DMS153 treated with DMSO at 0.1 percent for 48 hours (cell line): ENCODE measurements around the gene WBP2NL.
A peak's percentile ranks its signal among the peaks of the same experiment; 100 is the strongest.
"Not testable (repeated sequence)": the region's sequence is repeated elsewhere in the genome, so short reads cannot be mapped to it uniquely, and the experiment has no call there.

Source experiments
- DNase-seq: peaks from one replicate; lab custom pipeline; 2025; ENCODE audit not compliant: unreplicated experiment; lab: John Stamatoyannopoulos, UW

Gene WBP2NL, protein sequence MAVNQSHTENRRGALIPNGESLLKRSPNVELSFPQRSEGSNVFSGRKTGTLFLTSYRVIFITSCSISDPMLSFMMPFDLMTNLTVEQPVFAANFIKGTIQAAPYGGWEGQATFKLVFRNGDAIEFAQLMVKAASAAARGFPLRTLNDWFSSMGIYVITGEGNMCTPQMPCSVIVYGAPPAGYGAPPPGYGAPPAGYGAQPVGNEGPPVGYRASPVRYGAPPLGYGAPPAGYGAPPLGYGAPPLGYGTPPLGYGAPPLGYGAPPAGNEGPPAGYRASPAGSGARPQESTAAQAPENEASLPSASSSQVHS

DNA sequence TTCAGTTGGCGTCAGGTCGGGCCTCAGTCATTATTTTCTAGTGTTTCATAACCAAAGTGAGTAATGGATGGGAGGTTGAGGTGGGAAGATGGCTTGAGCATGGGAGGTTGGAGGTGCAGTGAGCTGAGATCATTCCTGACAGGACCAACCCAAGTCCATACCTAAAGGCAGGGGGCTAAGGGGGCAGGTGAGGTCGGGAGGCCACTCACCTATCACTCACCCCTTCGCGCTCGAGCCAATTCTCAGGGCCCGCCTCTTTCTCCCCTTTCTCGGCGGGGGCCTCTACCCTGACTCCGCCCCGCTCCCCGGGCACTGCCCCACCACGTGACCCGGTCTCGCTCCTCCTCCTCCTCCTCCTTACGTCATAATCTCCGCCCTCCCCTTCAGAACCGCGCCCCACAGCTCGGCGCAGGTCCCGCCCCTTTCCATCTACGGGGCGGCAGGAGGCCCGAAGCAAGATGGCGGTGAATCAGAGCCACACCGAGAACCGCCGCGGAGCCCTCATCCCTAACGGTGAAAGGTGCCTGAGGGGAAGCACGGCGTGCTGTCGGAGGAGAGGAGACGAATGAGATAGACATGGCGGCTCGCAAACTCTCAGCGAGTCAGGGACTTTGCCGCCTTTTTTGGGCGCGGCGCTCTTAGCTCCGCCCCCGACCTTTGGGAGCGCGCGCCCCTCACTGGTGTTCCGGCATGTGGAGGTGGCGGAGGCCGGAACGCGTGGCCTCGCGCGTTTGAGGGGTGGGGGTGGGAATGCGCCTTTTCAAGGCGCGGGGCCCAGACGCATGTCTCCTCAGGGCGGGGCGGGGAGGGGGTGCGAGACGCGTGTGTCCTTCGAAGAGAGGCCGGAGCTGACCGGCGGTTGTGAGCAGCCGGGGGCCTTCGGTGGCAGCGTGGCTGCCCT, at the start of gene WBP2NL:
WBP2NL (plus strand) TSS at position 428 of the 901 bp plus-strand sequence; CDS start at position 459, 31 bp downstream.
- DNase-seq: no peak

DNA sequence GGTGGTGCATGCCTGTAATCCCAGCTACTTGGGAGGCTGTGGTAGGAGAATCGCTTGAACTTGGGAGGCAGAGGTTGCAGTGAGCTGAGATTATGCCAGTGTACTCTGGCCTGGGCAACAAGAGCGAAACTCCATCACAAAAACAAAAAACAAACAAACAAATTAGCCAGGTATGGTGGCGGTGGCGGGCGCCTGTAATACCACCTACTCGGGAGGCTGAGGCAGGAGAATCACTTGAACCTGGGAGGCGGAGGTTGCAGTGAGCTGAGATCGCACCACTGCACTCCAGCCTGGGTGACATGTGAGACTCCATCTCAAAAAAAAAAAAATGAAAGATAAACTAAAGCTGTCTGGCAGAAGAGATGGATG, 49.7 kb upstream of the WBP2NL start:
- not testable (repeated sequence) for DNase-seq

DNA sequence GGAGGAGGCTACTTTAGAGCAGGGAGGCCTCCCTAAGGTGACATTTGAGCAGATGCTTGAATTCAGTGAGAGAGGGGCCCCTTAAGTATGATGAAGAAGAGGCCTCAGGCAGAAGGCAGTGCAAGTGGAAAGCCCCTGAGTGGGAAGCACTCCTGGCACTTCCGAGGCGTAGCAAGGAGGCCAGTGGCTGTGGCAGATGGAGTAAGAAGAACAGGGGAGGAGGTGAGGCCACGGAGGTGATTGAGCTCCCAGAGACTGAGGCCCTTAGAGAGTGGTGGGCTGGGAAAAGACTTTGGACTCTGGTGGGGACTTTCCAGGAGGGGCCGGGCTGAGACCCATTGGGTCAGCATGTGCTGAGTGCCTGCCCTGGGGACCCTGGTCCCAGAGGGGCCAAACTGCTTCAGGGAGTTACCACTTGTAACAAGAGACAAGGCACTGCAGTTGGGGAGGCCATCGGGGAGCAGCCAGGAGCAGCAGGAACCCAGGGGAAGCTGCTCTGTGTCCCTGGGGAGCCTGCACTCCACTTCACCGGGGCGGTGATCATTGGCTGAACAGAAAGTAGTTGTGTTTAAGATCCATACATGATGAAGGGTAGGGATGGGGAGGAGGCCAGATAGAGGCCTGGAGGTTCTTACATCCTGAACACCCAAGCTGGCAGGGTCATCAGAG, 49.2 kb upstream of the WBP2NL start:
- DNase-seq: no peak

DNA sequence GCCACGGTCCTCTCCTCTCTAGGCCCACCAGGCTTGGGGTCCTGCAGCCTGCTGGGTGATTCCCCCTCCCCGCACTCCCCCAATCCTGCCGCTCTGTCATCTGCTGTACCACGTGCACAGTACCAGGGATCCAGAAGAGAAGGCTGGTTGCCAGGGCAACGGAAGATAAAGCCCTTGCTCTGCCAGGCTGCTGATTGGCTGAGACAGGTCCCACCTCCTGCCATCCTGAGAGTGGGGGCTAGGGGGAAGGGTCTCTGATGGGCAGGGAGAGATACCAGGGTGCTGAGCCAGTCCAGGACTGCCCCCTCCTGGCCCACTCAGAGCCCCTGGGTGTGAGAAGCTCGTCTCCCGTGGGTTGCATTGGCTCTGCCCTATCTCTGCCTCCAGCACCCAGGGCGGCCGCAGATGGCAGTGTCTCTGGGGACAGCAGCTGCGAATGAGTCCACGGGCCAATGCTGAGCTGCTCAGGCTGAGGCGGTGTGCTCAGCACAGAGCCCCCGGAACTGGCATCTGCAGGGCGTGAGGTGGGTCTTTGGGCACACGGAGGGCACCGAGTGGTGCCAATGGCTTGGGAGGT, 46.6 kb upstream of the WBP2NL start, which contains the start of gene SMIM45:
SMIM45 (plus strand) TSS at position 253 of the 577 bp plus-strand sequence.
- DNase-seq: no peak

DNA sequence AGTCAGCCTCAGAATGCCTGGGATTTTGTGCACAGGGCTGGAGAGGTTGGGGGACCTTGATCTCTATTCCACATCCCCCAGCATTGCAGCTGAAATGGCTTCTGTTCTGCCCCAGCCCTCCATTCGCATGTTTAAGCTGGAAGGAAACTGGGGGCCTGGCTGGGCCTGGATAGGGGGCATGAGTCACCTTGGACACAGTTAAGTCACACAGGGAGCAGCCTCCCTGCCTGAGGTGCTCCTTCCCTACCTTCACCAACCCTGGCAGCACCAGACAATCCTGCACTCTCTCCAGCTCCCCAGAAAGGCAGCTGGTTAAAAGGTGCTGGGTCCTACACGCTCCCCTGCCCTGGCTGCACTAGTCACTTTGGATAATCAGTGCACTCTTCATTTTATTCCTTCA, 45.9 kb upstream of the WBP2NL start:
- no peak for DNase-seq

DNA sequence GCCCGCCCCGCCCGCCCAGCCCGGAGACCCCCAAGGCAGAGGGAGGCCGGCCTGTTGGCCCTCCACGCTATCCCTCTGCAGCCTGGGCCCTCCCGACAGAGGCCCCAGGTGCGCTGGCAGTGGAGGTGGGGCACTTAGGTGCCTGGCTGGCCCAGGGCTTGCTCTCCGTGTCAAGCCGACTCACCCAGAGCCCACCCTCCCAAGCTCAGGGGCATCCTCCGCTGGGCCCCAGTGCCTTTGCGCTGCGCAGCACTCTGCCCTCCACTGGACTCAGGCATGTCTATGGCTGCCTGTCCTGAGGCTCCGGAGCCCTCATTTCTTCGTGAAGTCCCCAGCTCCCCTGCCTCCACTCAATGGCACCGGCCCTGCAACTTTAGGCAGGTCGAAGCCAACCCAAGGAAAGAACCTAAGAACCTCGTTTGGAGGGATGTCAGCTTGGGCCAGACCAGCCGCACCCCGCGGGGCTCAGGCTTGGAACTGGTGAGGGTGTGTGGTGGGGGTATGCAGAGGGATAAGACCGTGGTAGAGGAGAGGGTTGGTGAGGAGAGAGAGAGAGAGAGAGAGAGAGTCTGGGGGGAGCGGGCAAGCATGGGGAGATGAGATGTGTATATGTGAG, 40.5 kb upstream of the WBP2NL start:
- no peak for DNase-seq

DNA sequence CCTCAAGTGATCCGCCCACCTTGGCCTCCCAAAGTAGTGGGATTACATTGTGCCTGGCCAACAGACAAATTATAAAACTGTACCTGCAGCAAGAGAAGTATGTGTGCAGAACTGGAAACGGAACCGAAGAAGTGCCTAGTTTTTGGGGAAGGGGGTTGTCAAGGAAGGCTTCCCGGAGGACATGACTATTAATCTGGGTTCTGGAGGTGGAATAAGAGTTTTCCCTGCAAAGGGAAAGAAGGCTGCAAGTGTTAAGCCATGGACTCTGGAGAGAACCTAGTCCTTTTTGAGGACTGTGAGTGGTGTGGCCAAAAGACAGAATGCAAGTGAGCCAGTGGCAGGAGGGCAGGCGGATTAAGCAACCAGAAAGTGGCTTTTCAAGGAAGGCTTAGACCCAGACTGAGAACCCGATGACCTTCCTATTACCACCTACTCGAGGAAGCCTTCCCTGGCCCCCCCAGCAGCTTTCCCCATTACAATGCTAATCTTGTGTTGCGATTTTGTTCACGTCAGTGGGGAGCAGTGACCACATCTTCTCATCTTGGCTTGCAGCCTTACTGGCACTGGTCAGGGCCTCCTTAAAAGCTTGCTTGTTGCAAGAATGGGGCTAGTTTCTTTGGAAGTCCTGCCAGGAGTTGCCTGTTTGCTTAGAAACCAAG, 35.0 kb upstream of the WBP2NL start:
- DNase-seq: no peak

DNA sequence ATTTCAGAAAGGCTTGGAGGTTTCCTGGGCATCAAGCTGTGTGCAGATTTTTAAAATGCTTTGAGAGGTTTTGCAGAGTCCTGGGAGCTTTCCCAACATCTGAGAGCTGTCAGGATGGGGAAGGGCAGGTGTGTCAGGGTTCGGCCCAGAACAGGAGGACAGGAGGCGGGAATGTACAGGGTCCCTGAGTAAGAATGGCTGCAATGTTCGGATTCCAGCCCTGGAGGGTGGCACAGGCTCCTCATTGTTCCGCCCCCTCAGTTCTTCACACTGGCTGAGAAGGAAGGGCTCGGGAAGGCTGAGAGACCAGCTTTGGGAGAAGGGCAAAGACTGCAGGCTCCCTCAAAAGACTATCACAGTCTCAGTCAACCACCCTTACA, 34.5 kb upstream of the WBP2NL start:
- DNase-seq: no peak

DNA sequence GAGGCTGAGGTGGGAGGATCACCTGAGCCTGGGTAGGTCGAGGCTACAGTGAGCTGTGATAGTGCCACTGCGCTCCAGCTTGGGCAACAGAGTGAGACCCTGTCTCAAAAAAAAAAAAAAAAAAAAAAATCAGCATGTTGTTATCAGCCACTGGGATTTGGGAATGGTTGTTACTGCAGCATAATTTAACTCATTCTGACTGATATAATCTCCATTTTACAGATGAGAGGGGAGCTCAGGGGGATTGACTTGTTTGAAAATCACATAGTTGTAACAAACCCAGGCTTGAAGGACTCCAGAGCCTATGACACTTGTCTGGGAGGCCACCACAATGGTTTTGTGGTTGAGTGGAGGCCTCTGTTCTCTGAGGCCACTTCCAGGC, 32.4 kb upstream of the WBP2NL start:
- DNase-seq: no peak

DNA sequence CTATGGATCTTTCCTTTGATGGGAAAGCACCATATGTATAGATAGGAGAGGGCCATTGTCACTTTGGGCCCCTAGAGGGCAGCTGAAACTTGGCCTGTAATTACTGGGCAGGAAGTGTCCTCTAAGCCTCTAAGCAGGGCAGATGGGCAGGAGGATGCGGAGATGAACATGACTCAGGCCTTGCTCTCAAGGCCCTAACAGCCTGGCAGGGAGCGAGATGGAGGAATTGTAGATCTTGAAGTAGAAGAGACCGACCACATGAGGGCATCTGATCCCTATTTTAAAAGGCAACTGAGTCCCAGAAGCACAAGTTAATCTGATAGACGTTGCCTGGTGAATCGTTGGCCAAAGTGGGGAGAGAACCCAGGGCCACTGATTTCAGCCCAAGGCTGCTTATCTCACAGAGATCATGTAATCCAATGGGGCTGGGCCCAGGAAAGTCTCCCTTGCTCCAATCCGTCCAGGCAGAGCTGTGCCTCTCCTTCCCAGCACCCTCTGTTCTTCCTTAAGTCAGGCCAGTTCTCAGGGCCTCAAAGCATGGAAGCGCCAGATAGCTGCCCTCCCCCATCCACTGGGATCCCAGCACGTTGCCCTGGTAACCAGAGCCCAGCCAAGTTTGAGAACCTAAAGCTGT, 31.9 kb upstream of the WBP2NL start:
- no peak for DNase-seq

DNA sequence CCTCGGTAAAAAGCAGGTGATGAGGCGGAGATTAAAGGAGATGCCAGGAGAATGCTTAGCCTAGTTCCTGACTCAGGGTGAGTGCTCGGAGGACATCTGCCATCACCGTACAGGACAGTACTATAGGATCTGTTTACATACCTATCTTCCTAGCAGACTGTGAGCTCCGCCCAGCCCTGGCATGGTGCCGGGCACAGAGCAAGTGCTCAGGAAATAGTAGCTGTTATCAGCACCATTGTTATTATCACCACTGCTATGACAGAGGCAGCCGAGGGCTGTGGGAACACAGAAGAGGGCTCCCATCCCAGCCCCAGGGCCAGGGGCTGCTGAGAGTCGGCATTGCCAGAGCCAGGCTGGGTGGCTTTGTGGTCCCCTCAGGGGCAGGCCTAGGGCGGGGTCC, 30.0 kb upstream of the WBP2NL start:
- DNase-seq: peak; percentile 36

DNA sequence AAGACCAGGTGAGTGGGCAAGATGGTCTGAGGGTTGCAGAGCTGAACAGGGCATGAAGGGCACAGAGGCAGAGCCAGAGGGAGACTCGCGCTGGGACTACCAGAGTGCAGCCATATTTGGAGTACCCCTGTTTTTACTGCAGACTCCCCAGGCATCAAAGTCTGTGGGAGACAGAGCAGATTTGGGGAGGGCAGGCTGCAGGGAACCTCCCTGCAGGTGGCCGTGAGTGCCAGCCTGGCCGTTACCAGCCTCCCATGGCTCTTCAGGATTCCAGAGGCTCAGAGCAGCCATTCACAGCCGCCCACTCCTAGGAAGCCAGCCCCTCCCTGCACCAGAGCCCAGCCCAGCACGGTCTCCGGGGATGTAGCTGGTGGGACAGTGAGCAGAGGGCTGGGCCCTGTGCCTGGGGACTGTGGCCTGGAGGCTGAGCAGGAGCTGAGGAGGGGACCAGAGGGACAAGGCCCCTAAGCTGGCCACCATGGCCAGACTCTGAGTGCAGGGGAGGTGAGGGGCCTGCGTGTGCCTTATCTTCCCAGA, 29.4 kb upstream of the WBP2NL start, which contains the start of gene SEPTIN3:
SEPTIN3 (plus strand) TSS at position 334 of the 537 bp plus-strand sequence. CDS start 2,050 bp downstream, outside the sequence.
- no peak for DNase-seq

DNA sequence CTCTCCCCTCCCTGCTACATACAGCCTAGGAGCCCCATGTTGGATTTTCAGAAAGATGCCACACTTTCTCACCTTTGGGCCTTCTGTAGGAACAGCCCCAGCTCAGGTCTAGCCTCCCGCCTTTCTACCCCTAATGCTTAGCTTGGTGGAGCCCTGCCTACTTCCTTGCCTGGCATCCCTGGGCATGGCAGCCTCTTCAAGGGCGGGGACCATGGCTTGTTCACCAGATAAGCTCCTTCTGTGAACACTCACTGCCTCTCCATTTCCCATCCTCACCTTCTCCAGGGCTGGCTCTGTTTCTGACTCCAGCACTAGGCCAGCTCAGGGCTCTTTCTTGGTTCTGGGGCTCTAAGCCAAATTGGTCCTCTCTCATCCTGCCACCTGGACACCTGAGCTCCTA, 28.0 kb upstream of the WBP2NL start:
- DNase-seq: no peak

DNA sequence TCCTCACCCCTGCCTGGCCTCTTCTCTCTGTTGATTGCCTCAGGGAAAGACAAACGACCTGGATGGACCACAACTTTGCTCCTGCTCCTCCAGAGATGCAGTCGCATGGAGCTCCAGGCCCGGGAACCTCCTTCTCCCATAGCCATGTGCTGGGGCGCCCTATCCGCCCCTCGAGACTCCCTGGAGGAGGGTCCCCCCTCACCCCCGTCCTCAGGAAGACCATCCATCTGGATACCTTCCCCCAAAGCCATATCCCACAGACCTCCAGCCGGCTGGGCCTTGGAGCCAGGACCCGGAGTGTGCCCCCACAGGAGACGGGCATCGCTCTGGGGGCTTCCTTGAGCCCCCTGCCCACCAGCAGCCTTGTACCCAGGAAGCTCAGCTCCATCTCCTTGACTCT, 27.2 kb upstream of the WBP2NL start:
- no peak for DNase-seq

DNA sequence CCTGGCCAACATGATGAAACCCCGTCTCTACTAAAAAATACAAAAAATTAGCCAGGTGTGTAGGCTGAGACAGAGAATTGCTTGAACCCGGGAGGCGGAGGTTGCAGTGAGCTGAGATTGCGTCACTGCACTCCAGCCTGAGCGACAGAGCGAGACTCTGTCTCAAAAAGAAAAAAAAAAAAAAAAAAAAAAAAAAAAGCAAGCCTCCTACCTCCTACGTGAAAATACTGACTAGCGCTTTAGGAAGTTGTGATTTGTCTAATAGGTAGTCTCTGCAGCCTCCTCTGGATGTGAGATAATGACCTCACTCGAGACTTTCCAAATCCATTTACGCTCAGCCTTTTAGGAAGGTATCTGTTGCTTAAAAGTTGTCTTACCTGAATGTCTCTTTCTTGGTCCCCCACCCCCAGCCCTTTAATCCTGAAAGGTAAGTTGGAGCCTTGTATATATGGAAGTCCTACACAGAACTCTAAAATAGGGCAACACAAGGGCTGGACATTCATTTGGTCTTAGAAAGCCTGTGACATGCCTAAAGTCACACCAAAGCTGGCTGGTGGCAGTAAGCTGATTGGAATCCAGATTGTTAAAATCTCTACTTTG, 23.8 kb upstream of the WBP2NL start:
- no peak for DNase-seq

DNA sequence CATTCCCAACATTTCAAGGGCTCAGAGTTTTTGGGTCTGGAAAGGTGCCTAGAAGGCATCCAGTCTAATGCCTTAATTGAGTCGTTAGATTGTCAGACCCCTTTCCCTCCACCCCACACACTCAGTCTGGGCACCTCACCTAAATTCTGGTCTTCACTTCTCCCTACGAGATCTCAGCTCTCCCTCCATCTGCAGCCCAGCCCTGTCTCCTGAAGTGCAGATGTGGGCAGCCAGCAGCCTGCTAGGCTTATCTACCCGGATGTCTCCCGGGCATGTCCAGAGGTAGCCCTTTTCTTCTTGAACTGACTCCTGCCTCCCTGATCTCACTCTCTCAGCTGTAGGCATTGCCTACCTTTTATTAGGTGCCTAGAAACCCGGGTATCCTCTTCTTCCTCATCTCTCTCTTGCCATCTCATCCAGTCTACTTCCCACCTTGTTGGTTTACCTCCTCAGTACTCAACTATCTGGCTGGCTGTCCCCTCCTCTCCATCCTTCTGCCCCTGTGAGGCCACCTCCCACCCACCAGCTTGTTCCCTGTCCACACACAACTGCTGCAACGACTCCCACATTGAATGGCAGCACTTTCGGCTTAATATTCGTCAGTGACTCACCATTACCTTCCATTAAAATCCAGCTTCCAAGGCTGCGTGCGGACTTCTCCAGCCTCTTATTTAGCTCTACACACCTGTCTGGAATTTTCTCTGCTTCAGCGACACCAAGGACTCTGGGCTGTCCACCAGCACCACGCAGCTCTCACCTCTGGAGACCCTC, 23.1 kb upstream of the WBP2NL start:
- no peak for DNase-seq

DNA sequence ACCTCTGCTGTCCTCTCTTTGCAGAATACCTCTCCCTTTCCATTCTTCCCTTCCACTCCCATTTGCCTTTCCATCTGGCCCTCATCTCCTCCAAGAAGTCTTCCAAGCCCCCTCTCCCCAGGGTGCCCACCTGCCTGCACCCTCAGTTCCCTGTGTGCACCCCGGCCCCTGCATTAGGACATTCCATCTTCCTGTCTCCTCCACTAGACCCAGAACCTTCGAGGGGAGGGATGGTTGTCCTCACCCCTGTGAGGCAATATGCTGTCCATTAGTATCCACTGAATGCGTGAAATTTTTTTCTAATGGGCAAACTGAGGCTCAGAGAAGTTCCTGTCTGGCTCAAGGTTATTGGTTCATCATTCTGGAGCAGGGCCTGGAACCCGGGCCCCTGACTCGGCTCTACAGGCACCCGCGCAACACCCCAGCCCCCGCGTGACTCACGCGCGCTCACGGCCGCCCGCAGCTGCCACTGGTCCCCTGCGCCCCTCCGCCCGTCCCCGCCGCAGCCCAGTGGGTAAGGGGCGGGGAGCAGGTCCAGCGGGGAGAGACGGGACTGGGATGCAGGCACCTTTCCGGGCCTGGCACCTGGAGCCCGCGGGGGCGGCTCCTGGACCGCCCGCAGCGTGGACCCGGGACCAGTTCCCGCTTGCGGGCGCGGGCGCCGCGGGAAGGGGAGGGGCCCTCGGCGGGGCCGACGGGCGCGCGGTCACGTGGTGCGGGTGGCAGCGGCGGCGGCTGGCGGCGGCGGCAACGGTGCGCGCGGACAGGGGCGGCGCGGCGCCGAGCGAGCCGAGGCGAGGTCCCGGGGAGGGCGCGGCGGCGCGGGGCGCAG, 22.3 kb upstream of the WBP2NL start:
- DNase-seq: peak; percentile 21
